Right ventricle myocardium inferior (tissue), 1 donor: ENCODE data around the gene KLHDC1. TPM values are rescaled to one million over a fixed set of nuclear protein-coding genes. Genes with fewer than 3 reads are reported as not detected.
"Not testable (repeated sequence)": the region's sequence is repeated elsewhere in the genome, so short reads cannot be mapped to it uniquely, and the experiment has no call there.

Experiments
- ATAC-seq: fragments of 200-7000 bp; cut with Tn5 transposase; one replicate; pipeline ENCODE4 v1.9.1; 2020; ENCODE audit warnings: mild to moderate bottlenecking, moderate library complexity
- DNase-seq: peaks from one replicate; pipeline ENCODE4 v3.0.0; 2021; ENCODE audit errors: missing footprints
- intact Hi-C: fragments of 100-400 bp; cut with DNase I; formaldehyde crosslinking; loops from one replicate; pipeline ENCODE4 v1.11.0; 2022
- long read RNA-seq: library from polyadenylated mRNA; unstranded; transcript quantifications from one replicate; pipeline ENCODE4 v2.0.0, GENCODE V29; 2021
- total RNA-seq: library from RNA; stranded (reverse); fragmentation: NEBNext Ultra II Directional; extraction: Animal tissue kit (Norgen Biotek cat#: 25700); gene quantifications from one replicate; pipeline ENCODE4 v1.2.1, GENCODE V29; 2021
- donor health status: DM: no; HTN: yes; CAD: no; lungs with severe emphysema.

KLHDC1 gene, protein sequence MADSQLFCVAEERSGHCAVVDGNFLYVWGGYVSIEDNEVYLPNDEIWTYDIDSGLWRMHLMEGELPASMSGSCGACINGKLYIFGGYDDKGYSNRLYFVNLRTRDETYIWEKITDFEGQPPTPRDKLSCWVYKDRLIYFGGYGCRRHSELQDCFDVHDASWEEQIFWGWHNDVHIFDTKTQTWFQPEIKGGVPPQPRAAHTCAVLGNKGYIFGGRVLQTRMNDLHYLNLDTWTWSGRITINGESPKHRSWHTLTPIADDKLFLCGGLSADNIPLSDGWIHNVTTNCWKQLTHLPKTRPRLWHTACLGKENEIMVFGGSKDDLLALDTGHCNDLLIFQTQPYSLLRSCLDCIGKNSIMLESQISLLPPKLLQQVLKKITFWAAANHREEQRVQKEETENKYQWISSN
- 7.1 TPM for total RNA-seq
- long read RNA-seq, partial matches to known transcripts: 0 of 4 reads
- long read RNA-seq, other reads (novel, unspliced or antisense): 2 of 4 reads

DNA sequence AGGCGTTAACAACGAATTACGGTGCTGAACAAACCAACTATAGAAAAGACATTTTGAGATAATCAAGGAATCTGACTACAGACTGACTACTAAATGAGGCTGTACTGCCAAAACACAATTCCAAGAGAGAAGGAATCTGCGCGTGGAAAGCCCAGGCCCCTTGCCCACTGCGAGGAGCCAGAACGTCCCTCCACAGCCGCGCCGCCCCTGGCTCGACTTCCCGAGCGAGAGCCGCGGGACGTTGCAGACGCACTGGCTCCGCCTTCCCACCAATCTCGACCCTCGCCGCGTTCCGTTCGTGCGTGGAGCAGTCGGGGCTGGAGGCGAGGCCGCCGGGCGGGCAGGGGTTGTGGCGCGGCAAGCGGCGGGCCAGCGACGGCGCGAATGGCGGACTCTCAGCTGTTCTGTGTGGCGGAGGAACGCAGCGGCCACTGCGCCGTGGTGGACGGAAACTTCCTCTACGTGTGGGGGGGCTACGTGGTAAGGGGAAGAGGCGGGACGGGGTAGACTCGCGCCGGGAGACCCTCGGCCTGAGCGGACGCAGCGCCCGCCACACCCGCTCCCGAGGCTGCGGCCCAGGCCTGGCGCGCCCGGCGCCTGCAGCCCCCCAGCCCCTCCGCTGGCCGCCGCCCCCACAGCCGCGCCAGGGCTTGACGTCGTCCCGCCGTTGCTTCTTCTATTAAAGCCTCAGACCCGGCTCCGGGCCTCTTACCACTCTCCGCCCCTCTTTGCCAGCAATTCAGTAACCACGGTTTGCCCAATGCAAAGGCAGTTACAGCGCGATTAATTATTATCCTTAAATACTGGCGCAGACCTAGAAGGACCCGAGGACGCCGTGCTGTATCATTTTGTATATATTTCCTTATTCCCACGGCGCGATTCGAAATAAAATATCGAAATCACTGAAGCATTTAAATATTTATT, at the start of gene KLHDC1:
Gene KLHDC1 (plus strand): TSS at position 310 of the 924 bp plus-strand sequence. CDS start 75 bp downstream, at position 385.
- intact Hi-C loops: loop anchor here (2.0 kb wide), 2 partner anchors 58 to 76 kb away; partner anchors contain the start of genes DNAAF2 and KLHDC2
- ATAC-seq (peak; percentile 95), DNase-seq (peak; percentile 96)

DNA sequence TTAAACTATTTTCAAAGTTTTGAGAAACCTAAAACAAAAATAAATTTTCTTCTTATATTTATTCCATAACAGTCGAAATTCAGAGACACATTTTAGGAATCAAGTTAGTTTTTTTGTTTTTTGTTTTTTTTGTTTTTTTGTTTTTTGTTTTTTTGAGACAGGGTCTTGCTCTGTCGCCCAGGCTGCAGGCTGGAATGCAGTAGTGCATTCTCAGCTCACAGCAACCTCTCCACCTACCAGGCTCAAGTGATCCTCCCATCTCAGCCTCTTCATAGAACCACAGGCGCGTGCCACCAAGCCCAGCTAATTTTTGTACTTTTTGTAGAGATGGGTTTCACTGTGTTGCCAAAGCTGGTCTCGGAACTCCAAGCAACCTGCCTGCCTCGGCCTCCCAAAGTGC, 39.4 kb upstream of the KLHDC1 start:
- peak; percentile 32 for DNase-seq
- ATAC-seq: no peak
- intact Hi-C loops: no loop called here

DNA sequence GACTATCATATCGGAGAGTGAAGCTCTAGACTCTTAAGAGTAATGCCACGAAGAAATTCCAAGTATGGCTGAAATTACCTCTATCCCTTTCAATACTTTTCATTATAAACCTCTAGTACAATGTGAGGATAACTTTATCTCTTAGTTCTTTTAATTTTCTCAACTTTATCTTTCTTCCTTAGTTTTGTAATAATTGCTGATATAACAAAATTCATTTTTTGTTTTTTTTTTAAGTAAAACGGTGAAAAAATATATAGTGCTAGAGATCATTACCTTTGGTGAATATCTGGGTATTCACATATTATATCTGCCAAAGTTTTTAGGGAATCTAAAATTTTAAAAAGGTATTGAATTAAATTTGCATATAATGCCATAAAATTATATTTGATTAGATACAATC, 38.4 kb upstream of the KLHDC1 start:
- intact Hi-C loops: no loop called here
- DNase-seq: no peak
- ATAC-seq: no peak

GRCh38 chr14:49657500-49657899, 35.4 kb upstream of the KLHDC1 start:
- intact Hi-C loops, DNase-seq, ATAC-seq: not testable (repeated sequence)

DNA sequence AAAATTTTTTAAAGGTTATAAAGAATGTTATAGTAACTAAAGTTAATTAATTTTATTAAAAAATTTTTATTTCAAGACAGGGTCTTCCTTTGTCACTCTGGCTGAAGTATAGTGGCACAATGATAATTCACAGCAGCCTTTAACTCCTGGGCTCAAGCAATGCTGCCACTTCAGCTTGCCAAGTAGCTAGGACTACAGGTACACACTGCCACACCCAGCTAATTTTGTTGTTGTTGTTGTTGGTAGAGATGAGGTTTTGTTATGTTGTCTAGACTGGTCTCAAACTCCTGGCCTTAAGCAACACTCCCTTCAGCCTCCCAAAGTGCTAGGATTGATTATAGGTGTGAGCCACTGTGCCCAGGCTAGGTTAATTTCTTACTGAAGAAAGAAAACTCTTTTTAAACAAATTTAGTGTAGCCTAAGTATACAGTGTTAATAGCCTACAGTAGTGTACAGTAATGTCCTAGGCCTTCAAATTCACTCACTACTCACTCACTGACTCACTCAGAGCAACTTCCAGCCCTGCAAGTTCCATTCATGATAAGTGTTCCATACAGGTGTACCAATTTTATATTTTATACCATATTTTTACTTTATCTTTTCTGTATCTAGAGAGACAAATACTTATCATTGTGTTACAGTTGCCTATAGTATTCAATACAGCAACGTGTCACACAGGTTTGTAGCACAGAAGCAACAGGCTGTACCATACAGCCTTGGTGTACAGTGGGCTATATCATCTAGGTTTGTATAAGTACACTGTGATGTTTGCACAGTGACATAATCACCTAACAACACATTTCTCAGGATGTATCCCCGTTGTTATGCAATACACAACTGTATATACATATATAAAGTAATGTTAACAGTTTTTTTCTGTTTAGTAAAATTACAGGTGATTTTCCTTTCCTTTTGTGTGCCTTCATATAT, 33.1 kb upstream of the KLHDC1 start:
- intact Hi-C loops: no loop called here
- no peak for ATAC-seq
- no peak for DNase-seq

DNA sequence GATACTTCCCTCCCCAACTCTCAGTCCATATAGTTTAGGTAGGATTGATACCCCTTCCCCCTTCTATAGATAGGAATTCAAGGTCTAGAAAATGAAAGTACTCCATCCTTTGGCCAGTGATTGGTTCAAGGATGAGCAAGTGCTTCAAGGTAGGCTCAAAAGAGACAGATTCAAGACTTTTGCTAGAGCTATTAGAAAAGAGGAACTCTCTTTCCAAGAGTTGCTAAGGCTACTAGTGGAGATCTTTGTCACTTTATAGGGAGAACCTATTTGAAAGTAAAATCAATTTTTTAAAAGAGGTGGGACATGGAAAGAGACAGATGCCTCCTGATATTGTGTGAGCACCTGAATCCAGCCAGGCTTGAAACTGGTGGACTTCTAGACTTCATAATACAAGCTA, 22.4 kb upstream of the KLHDC1 start:
- intact Hi-C loops: no loop called here
- DNase-seq (no peak), ATAC-seq (no peak)

DNA sequence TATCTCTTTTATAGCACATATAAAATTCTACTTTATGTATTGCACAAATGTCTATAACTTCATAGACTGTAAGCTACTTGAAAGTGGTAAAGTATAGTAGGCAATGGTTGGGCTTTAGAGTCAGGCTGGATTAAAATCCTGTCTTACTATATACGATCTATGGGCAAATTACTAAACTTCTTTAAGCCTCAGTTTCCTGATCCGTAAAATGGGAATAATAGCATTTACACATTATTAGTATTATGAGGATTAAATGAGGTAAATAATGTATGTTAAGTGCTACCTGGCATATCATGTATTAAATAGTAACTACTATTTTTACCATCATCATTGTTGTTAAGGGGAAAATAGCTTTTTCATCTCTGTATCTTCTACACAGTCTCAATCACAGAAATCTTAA, 19.3 kb upstream of the KLHDC1 start:
- intact Hi-C loops: no loop called here
- ATAC-seq (no peak), DNase-seq (no peak)

DNA sequence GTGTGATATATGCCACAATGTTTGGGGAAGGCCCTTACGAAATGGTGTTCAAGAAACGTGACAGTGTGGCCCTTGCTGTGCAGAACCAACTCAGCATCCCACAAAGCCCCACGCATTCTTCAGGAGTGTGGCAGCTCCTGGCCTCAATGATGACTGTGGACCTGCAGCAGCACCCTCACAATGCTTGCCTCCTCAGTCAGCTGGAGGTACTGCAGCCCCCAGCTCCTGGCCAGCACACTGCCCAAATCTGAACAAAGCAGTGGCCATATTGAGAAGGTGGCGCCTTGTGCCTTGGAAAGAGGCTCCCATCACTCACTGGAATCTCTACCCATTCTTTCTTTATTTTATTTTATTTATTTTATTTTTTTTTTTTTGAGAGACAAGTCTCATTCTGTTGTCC, 15.3 kb upstream of the KLHDC1 start:
- intact Hi-C loops: no loop called here
- ATAC-seq (no peak), DNase-seq (no peak)

DNA sequence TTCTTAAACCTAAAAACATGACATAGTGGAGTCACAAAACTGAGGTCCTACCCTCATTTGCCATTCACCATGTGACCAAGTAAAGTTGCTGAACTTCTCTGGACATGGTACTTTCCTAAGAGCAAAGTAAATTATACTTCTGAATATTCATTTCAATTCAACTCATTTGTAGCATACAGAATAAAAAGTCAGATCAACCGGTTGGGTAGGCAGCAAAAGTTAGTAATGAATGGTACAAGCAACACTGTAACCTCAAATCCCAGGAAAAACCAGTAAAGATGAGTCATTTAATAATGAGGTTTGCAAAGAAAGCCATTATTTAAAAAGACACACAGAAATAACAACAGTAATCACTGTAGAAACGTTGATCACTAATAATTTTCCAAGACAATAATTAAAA, 13.6 kb upstream of the KLHDC1 start:
- ATAC-seq: no peak
- intact Hi-C loops: no loop called here

GRCh38 chr14:49686425-49686824, 6.5 kb upstream of the KLHDC1 start:
- DNase-seq (no peak), ATAC-seq (no peak)
- intact Hi-C loops: no loop called here

More for the DNA sequence above, 13.6 kb upstream of the KLHDC1 start:
- DNase-seq: no peak

GRCh38 chr14:49687942-49688700, 4.8 kb upstream of the KLHDC1 start, which contains the start of gene POLE2:
Gene POLE2, minus strand, starts transcription at chr14:49688214. Its CDS starts 11 bp downstream, at chr14:49688203.
- peak; percentile 86 for ATAC-seq
- intact Hi-C loops: no loop called here
- DNase-seq: peak; percentile 92

DNA sequence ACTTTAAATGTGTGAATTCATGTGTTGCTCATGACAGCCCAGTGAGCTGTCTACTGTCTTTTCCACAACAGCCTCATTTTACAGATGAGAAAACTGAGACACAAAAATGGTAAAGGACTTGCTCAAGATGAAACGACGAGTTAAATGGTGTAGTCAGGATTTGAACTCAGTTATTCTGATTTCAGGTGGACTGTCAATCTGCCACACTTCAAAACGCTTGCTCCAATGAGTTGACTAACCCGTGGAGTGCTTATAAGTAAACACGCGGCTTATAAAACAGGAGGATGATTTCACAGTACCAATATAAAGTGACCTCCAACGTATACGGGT, 4.3 kb upstream of the KLHDC1 start:
- no peak for DNase-seq
- intact Hi-C loops: no loop called here
- ATAC-seq: no peak

- DNase-seq (no peak), ATAC-seq (no peak)
- intact Hi-C loops: no loop called here
Measured at GRCh38 chr14:49691031-49691430, 1.9 kb upstream of the KLHDC1 start.

- DNase-seq: no peak
- ATAC-seq: no peak
- intact Hi-C loops: loop anchor here (2.0 kb wide), 2 partner anchors 57 to 77 kb away; partner anchors contain the start of genes DNAAF2 and KLHDC2
Measured at GRCh38 chr14:49692193-49692757, 645 bp upstream of the KLHDC1 start.

- not testable (repeated sequence) for DNase-seq, ATAC-seq
- intact Hi-C loops: loop anchor here (2.0 kb wide), 2 partner anchors 59 to 75 kb away; partner anchors contain the start of genes DNAAF2 and KLHDC2
Measured at GRCh38 chr14:49693735-49694124, 810 bp downstream of the KLHDC1 start.

GRCh38 chr14:49702725-49703124, 9.8 kb downstream of the KLHDC1 start:
- no peak for ATAC-seq
- intact Hi-C loops: no loop called here
- no peak for DNase-seq

DNA sequence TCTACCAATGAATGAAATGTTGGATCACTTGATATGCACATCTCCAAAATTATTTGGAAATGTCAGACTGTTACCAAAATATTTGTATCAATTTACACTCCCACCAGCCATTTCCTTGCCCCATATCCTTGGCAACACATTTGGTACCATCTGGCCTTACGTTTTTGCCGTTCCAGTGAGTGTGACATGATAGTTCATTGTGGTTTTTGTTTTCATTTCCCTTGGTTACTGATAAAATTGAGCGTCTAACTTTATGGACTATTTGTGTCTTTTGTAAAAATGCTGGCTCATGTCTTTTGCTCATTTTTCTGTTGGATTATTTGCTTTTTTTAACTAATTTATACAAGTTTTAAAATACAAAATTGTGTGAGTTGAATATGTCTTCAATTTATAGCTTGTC, 11.0 kb downstream of the KLHDC1 start:
- intact Hi-C loops: no loop called here
- DNase-seq (no peak), ATAC-seq (no peak)
